OCI-LY7 (cell line): Measurements from ENCODE around the gene RAPH1.

ENCODE experiments used
- EZH2phosphoT487 ChIP-seq: fragments of 200-600 bp; sonication (generic); IDR thresholded peaks from 2 replicates; pipeline ENCODE4 v1.6.1; 2018; ENCODE audit warnings: low read depth, borderline replicate concordance, mild to moderate bottlenecking, mixed run types, antibody characterized with exemption, low read length, moderate library complexity, mixed read lengths
- TF ChIP-seq, protein P1 (sequence below): fragments of 200-600 bp; sonication (generic); conservative IDR thresholded peaks from 2 replicates; pipeline ENCODE4 v1.5.1; 2014; ENCODE audit warnings: mild to moderate bottlenecking, antibody characterized with exemption, low read length, moderate library complexity, mixed read lengths

DNA sequence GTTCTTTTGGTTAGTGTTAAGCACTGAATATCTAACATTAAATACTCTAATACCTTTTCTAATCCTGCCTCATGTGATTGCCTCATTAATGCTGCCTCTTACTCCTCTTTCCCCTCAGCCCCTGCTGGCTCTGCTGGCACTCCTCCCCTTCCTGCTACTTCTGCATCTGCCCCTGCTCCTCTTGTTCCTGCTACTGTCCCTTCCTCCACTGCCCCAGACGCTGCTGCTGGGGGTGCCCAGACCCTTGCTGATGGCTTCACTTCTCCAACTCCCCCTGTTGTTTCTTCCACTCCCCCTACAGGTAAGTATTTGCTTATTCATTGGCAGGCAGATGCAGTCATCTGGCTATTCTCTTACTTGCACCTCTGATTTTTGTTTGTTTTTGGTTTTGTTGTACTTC is 138.4 kb downstream of the RAPH1 start:
- TF ChIP-seq, protein P1, sequence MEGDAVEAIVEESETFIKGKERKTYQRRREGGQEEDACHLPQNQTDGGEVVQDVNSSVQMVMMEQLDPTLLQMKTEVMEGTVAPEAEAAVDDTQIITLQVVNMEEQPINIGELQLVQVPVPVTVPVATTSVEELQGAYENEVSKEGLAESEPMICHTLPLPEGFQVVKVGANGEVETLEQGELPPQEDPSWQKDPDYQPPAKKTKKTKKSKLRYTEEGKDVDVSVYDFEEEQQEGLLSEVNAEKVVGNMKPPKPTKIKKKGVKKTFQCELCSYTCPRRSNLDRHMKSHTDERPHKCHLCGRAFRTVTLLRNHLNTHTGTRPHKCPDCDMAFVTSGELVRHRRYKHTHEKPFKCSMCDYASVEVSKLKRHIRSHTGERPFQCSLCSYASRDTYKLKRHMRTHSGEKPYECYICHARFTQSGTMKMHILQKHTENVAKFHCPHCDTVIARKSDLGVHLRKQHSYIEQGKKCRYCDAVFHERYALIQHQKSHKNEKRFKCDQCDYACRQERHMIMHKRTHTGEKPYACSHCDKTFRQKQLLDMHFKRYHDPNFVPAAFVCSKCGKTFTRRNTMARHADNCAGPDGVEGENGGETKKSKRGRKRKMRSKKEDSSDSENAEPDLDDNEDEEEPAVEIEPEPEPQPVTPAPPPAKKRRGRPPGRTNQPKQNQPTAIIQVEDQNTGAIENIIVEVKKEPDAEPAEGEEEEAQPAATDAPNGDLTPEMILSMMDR, result peak; percentile 59
- TF ChIP-seq EZH2phosphoT487, result no peak
